Measurements from ENCODE around the gene CHD5. TPM values are rescaled to one million over a fixed set of nuclear protein-coding genes. Genes with fewer than 3 reads are reported as not detected.

The CHD5 gene
- total RNA-seq, 1 experiment from 2014 or later, result 1.6 TPM

- Mint-ChIP-seq H3K4me3 (no peak overlapping the region), H3K27ac (peak overlapping the region in 1 of 3 experiments; percentile 84; a peak in 1 of 7 replicates), H3K36me3 (ENCODE audit: insufficient read depth in 1 of 3, low read depth in 3 of 3) (no peaks in the 10 kb centered on the region), H3K4me1 (peaks cover 0 to 2% of the 10 kb centered on the region in 2 experiments; a peak in 1 of 4 replicates), H3K27me3 (ENCODE audit: low read depth) (peaks cover 2% of the 10 kb centered on the region; the same call in 1 of the 2 replicates), H3K9me3 (no peaks in the 10 kb centered on the region)
- Histone ChIP-seq H3K4me1 (ENCODE audit: insufficient read depth, low read length) (no peaks in the 10 kb centered on the region), H2BK5ac (ENCODE audit: insufficient read length, low read length) (no peak overlapping the region), H3K79me1 (ENCODE audit: insufficient read depth, low read depth, low read length, poor library complexity, severe bottlenecking) (no peaks in the 10 kb centered on the region), H2AK5ac (ENCODE audit: insufficient read length, low read length) (no peak overlapping the region), H4K8ac (replicated peaks; ENCODE audit: insufficient read length, low read depth, low read length) (no peak overlapping the region), H2AFZ (ENCODE audit: low read length) (no peak overlapping the region), H3K9ac (ENCODE audit: extremely low read depth, insufficient read length, low read length) (no peak overlapping the region), H3K56ac (ENCODE audit: insufficient read length, low read depth, low read length) (no peak overlapping the region), H3K9me3 (ENCODE audit: control insufficient read depth, low read depth, low read length) (no peaks in the 10 kb centered on the region), H3K18ac (ENCODE audit: insufficient read length, low read depth, low read length) (no peak overlapping the region), H3K4ac (ENCODE audit: low read depth, low read length) (no peak overlapping the region), H3K4me2 (ENCODE audit: insufficient read depth, insufficient read length, low read length) (no peak overlapping the region), H2BK20ac (ENCODE audit: low read depth, low read length, poor library complexity, severe bottlenecking) (no peak overlapping the region), H3T11ph (ENCODE audit: low read length) (no peak overlapping the region), H4K91ac (ENCODE audit: insufficient read length, low read depth, low read length) (no peak overlapping the region), H2BK15ac (ENCODE audit: low read depth, low read length) (no peak overlapping the region), H3K79me2 (ENCODE audit: insufficient read depth, low read length) (no peaks in the 10 kb centered on the region), H4K20me1 (ENCODE audit: control insufficient read depth, insufficient read depth, insufficient read length) (no peaks in the 10 kb centered on the region), H3K27me3 (ENCODE audit: insufficient read depth, low read length) (no peaks in the 10 kb centered on the region), H2BK120ac (ENCODE audit: low read depth, low read length, poor library complexity, severe bottlenecking) (no peak overlapping the region), H2BK12ac (ENCODE audit: insufficient read length, low read depth, low read length) (no peak overlapping the region), H3K27ac (ENCODE audit: insufficient read length, low read depth, low read length) (no peak overlapping the region), H3K14ac (ENCODE audit: insufficient read depth, low read length) (no peak overlapping the region; the same call in 1 of the 2 replicates), H4K5ac (ENCODE audit: insufficient read length, low read depth, low read length) (no peak overlapping the region), H3K23ac (ENCODE audit: insufficient read length, low read depth, low read length) (no peak overlapping the region), H3K23me2 (ENCODE audit: insufficient read length, low read depth, low read length, poor library complexity, severe bottlenecking) (no peaks in the 10 kb centered on the region)
- no peak for TF ChIP-seq CTCF (conservative IDR thresholded peaks at IDR 0.05)
- WGBS (ENCODE audit: extremely low coverage, insufficient read length, low lambda C conversion rate), result no CpG with 5 or more reads among the region's 8 CpGs
- no peak for DNase-seq
Measured at GRCh38 chr1:6066680-6067079, 113.4 kb downstream of the CHD5 start.
